BE2C (cell line): ENCODE measurements around the gene USP7.
"Not testable (repeated sequence)": the region's sequence is repeated elsewhere in the genome, so short reads cannot be mapped to it uniquely, and the experiment has no call there.

Experiments used
- DNase-seq: peaks from one replicate; pipeline ENCODE4 v3.0.0-alpha.2; 2020
- H3K27me3 ChIP-seq: fragments of 250-450 bp; sonication (Bioruptor Pico); 2 replicates; pipeline ENCODE4 v1.5.1; 2020; ENCODE audit warnings: mild to moderate bottlenecking
- H3K36me3 ChIP-seq: fragments of 250-450 bp; sonication (Bioruptor Pico); 2 replicates; pipeline ENCODE4 v1.5.1; 2020; ENCODE audit warnings: mild to moderate bottlenecking
- H3K4me1 ChIP-seq: fragments of 250-450 bp; sonication (Bioruptor Pico); 2 replicates; pipeline ENCODE4 v1.5.1; 2020
- H3K4me3 ChIP-seq: 2 replicates; pipeline ENCODE4 v1.5.1; 2011; ENCODE audit warnings: low read depth, low read length
- H3K9me3 ChIP-seq: fragments of 250-450 bp; sonication (Bioruptor Pico); 2 replicates; pipeline ENCODE4 v1.5.1; 2020
- TF ChIP-seq, protein P1 (sequence below): IDR thresholded peaks from 2 replicates; pipeline ENCODE4 v1.5.1; 2012; ENCODE audit warnings: mild to moderate bottlenecking, low read depth, low read length

The USP7 gene

DNA sequence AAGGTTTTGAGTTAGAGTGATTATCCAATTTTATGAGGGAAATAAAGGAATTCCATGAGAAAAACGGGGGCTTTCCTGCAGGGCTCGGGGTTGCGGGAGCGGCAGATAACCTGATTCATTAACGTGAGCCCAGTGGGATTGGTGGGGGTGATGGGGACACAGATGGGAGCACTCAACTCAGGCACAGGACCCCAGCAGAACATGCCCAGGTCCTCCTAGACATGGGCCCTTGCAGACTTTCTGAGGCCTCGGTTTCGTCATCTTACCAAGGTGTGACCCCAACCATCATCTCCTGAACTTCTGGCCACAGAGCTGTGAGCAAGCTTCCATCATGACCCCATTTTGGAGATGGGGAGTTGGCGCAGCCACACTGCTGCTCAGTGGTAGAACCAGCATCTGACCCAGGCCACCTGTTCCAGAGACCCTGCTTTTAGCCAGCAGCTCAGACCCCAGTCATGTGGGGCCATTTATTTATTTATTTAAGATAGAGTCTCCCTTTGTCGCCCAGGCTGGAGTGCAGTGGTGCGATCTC, 117.2 kb downstream of the USP7 start:
- DNase-seq: no peak
- H3K9me3 ChIP-seq: no peaks in the 10 kb centered on the region
- H3K36me3 ChIP-seq: peaks cover 57% of the 10 kb centered on the region
- TF ChIP-seq, protein P1, sequence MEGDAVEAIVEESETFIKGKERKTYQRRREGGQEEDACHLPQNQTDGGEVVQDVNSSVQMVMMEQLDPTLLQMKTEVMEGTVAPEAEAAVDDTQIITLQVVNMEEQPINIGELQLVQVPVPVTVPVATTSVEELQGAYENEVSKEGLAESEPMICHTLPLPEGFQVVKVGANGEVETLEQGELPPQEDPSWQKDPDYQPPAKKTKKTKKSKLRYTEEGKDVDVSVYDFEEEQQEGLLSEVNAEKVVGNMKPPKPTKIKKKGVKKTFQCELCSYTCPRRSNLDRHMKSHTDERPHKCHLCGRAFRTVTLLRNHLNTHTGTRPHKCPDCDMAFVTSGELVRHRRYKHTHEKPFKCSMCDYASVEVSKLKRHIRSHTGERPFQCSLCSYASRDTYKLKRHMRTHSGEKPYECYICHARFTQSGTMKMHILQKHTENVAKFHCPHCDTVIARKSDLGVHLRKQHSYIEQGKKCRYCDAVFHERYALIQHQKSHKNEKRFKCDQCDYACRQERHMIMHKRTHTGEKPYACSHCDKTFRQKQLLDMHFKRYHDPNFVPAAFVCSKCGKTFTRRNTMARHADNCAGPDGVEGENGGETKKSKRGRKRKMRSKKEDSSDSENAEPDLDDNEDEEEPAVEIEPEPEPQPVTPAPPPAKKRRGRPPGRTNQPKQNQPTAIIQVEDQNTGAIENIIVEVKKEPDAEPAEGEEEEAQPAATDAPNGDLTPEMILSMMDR: no peak
- H3K27me3 ChIP-seq: no peaks in the 10 kb centered on the region
- H3K4me3 ChIP-seq: no peak overlapping the region
- peaks cover 15% of the 10 kb centered on the region for H3K4me1 ChIP-seq

DNA sequence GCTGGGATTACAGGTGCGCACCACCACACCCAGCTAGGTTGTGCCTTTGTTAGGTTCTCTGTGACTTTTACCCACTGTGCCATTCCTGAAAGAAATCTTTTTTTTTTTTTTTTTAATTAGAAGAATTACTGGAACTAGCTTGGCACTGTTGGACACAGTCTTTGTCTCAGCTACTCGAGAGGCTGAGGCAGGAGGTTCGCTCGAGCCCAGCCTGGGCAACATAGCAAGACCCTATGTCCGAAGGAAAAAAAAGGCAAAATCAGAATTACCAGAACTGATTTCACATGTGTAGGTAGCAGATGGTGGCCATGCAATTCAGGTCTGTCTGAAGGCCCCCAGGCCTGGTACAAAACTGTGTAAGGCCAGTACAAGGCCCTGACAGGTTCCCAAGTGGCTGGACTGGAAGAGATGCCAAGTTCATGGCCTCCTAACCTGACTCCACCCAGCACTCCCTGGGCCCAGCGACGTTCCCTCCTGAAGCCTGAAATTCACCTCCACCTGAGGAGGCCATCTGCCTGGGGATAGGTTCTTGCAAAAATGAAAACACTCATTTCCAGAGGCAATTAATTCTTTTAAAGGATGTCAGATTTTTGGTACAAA, 117.9 kb downstream of the USP7 start:
- DNase-seq: no peak
- H3K36me3 ChIP-seq: peaks cover 50% of the 10 kb centered on the region
- H3K27me3 ChIP-seq: no peaks in the 10 kb centered on the region
- no peak overlapping the region for H3K4me3 ChIP-seq
- H3K9me3 ChIP-seq: no peaks in the 10 kb centered on the region
- TF ChIP-seq, protein P1: no peak
- peaks cover 15% of the 10 kb centered on the region for H3K4me1 ChIP-seq

DNA sequence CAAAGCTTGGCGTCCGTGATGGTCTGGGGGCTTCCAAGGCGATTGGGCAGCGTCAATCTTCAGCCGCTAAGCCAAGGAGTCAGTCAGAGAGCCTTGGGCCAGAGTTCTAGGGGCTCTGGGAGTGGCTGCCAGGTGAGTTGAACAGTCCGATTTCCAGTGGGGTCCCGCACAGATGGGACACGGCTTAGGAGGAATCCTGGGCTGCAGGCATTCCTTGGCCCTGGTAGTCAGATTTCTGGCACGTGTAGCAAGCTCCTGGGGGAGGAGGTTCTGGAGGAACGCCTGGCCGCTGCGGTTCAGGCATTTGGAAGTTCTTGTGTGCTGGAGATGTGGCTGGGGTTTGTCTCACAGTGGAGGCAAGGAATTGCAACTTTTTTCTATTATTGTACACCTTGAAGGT, 120.4 kb downstream of the USP7 start:
- not testable (repeated sequence) for H3K9me3 ChIP-seq, H3K27me3 ChIP-seq, H3K4me3 ChIP-seq, DNase-seq
- Histone ChIP-seq H3K36me3 (peaks cover 25% of the 10 kb centered on the region), H3K4me1 (peaks cover 10% of the 10 kb centered on the region)
